IMR-90 (cell line): ENCODE results near the gene KLF12. TPM values are rescaled to one million over a fixed set of nuclear protein-coding genes. Genes with fewer than 3 reads are reported as not detected.

Source experiments
- ATAC-seq: fragments of 200-7000 bp; cut with Tn5 transposase; 2 replicates; pipeline ENCODE4 v1.9.1; 2020; ENCODE audit warnings: low read depth, mild to moderate bottlenecking, moderate library complexity
- BruUV-seq: library from RNA; stranded (reverse); fragments of 400-500 nt; replicated peaks from 2 replicates; lab custom pipeline; 2021; lab: Mats Ljungman, UMichigan
- CTCF ChIA-PET: fragments of 300-600 bp; formaldehyde crosslinking; extraction: SDS; loops from one replicate; lab custom pipeline; 2021; ENCODE audit warnings: antibody characterized with exemption; lab: Yijun Ruan, JAX
- POLR2A ChIA-PET: fragments of 300-600 bp; sonication (Branson Sonifier 250); formaldehyde crosslinking; loops from one replicate; lab custom pipeline; 2022; ENCODE audit warnings: antibody characterized with exemption; ENCODE audit not compliant: unreplicated experiment; lab: Charles Lee
- DNase-seq: peaks from one replicate; pipeline ENCODE4 v3.0.0; 2013
- H2AFZ ChIP-seq: replicated peaks from 2 replicates; pipeline ENCODE3; 2013; ENCODE audit warnings: low read length, mild to moderate bottlenecking; ENCODE audit not compliant: poor library complexity
- H2AK5ac ChIP-seq: 2 replicates; pipeline ENCODE4 v1.6.1; 2013; ENCODE audit warnings: low read depth, low read length, inconsistent platforms
- H2AK9ac ChIP-seq: replicated peaks from 2 replicates; pipeline ENCODE3; 2013; ENCODE audit warnings: mild to moderate bottlenecking, low read depth, low read length, moderate library complexity; ENCODE audit not compliant: poor library complexity
- H2BK120ac ChIP-seq: 2 replicates; pipeline ENCODE4 v1.6.1; 2013; ENCODE audit warnings: low read depth, low read length, inconsistent platforms
- H2BK15ac ChIP-seq: 3 replicates; pipeline ENCODE4 v1.6.1; 2013; ENCODE audit warnings: low read depth, low read length, inconsistent platforms
- H2BK20ac ChIP-seq: 2 replicates; pipeline ENCODE4 v1.6.1; 2013; ENCODE audit warnings: low read depth, mild to moderate bottlenecking, inconsistent platforms, low read length, moderate library complexity
- H2BK5ac ChIP-seq: 2 replicates; pipeline ENCODE4 v1.6.1; 2013; ENCODE audit warnings: mild to moderate bottlenecking, low read depth, low read length, inconsistent platforms; ENCODE audit not compliant: poor library complexity, severe bottlenecking
- H3K14ac ChIP-seq: replicated peaks from 2 replicates; pipeline ENCODE4 v1.6.1; 2013; ENCODE audit warnings: low read depth, low read length, inconsistent platforms
- H3K18ac ChIP-seq: 2 replicates; pipeline ENCODE4 v1.6.1; 2013; ENCODE audit warnings: low read depth, low read length, control low read depth
- H3K23ac ChIP-seq: 2 replicates; pipeline ENCODE4 v1.6.1; 2013; ENCODE audit warnings: low read depth, low read length, inconsistent platforms
- H3K27ac ChIP-seq: 2 replicates; pipeline ENCODE4 v1.5.1; 2013; ENCODE audit warnings: mild to moderate bottlenecking, control low read depth, low read length; ENCODE audit not compliant: insufficient read depth
- H3K27me3 ChIP-seq: 2 replicates; pipeline ENCODE4 v1.6.1; 2013; ENCODE audit warnings: low read length; ENCODE audit not compliant: control insufficient read depth, insufficient read depth
- H3K36me3 ChIP-seq: 2 replicates; pipeline ENCODE4 v1.6.1; 2013; ENCODE audit warnings: low read length, mixed read lengths; ENCODE audit not compliant: control insufficient read depth, insufficient read depth
- H3K4ac ChIP-seq: 2 replicates; pipeline ENCODE4 v1.6.1; 2013; ENCODE audit warnings: low read depth, low read length, inconsistent platforms
- H3K4me1 ChIP-seq: 2 replicates; pipeline ENCODE4 v1.6.1; 2013; ENCODE audit warnings: low read length, mixed read lengths; ENCODE audit not compliant: control insufficient read depth, insufficient read depth
- H3K4me2 ChIP-seq: 2 replicates; pipeline ENCODE4 v1.6.1; 2013; ENCODE audit warnings: low read depth, mild to moderate bottlenecking, control low read depth, low read length, moderate library complexity
- H3K4me3 ChIP-seq: 2 replicates; pipeline ENCODE4 v1.5.1; 2013; ENCODE audit warnings: low read depth, mild to moderate bottlenecking, control low read depth, low read length, moderate library complexity; ENCODE audit not compliant: insufficient read depth
- H3K56ac ChIP-seq: 2 replicates; pipeline ENCODE4 v1.6.1; 2013; ENCODE audit warnings: low read length, inconsistent platforms; ENCODE audit not compliant: insufficient read depth; ENCODE audit errors: extremely low read depth
- H3K79me1 ChIP-seq, 2 experiments: 2 replicates each; pipeline ENCODE4 v1.6.1; 2013; ENCODE audit warnings: low read length in 2 of 2, inconsistent platforms in 1 of 2, low read depth in 1 of 2
- H3K9ac ChIP-seq: 2 replicates; pipeline ENCODE4 v1.6.1; 2013; ENCODE audit warnings: low read depth, low read length, control low read depth
- H3K9me1 ChIP-seq: 2 replicates; pipeline ENCODE4 v1.6.1; 2013; ENCODE audit warnings: low read length, inconsistent platforms; ENCODE audit not compliant: insufficient read depth
- H3K9me3 ChIP-seq: 2 replicates; pipeline ENCODE4 v1.6.1; 2013; ENCODE audit warnings: low read length; ENCODE audit not compliant: control insufficient read depth, insufficient read depth
- H4K20me1 ChIP-seq: 2 replicates; pipeline ENCODE4 v1.6.1; 2013; ENCODE audit warnings: low read length, inconsistent platforms; ENCODE audit not compliant: insufficient read depth
- H4K5ac ChIP-seq: 2 replicates; pipeline ENCODE4 v1.6.1; 2013; ENCODE audit warnings: mild to moderate bottlenecking, low read depth, low read length, control low read depth
- H4K8ac ChIP-seq, 2 experiments: 2 replicates each; pipeline ENCODE4 v1.6.1; 2013; ENCODE audit warnings: low read depth in 2 of 2, low read length in 2 of 2, control low read depth in 1 of 2, inconsistent platforms in 1 of 2
- H4K91ac ChIP-seq: 2 replicates; pipeline ENCODE4 v1.6.1; 2013; ENCODE audit warnings: low read depth, low read length, inconsistent platforms; ENCODE audit not compliant: insufficient read depth
- BHLHE40 ChIP-seq: fragments of 150-350 bp; IDR thresholded peaks from 2 replicates; pipeline ENCODE4 v1.6.1; 2016; ENCODE audit warnings: mild to moderate bottlenecking, low read depth, low read length
- CHD1 ChIP-seq: IDR thresholded peaks from 2 replicates; pipeline ENCODE4 v1.6.1; 2012; ENCODE audit warnings: low read depth, low read length, improper control_type of control experiment
- FOS ChIP-seq: fragments of 150-350 bp; IDR thresholded peaks from 2 replicates; pipeline ENCODE4 v1.6.1; 2016; ENCODE audit warnings: low read depth, low read length
- MAZ ChIP-seq: IDR thresholded peaks from 2 replicates; pipeline ENCODE4 v1.6.1; 2012; ENCODE audit warnings: low read depth, mild to moderate bottlenecking, low read length, improper control_type of control experiment, moderate library complexity, borderline replicate concordance
- MXI1 ChIP-seq: IDR thresholded peaks from 2 replicates; pipeline ENCODE4 v1.6.1; 2012; ENCODE audit warnings: low read depth, mild to moderate bottlenecking, low read length, moderate library complexity, borderline replicate concordance
- NFE2L2 ChIP-seq: fragments of 150-350 bp; IDR thresholded peaks from 2 replicates; pipeline ENCODE4 v1.6.1; 2016; ENCODE audit warnings: low read depth, mild to moderate bottlenecking, low read length
- SMC3 ChIP-seq: fragments of 150-350 bp; IDR thresholded peaks from 2 replicates; pipeline ENCODE4 v1.6.1; 2016; ENCODE audit warnings: low read depth, mild to moderate bottlenecking, antibody characterized with exemption, low read length, moderate library complexity
- WGBS, 2 experiments: methylation state at CpG; one replicate each; pipeline versions ENCODE4 v1.1.5 to v1.1.7; 2013; ENCODE audit warnings: missing lambda C conversion rate in 2 of 2; ENCODE audit not compliant: insufficient read length in 1 of 2; ENCODE audit errors: extremely low coverage in 2 of 2; 5-methylcytosine and 5-hydroxymethylcytosine counted together
- dilution Hi-C: fragments of 300-500 bp; cut with HindIII; formaldehyde crosslinking; loops from one replicate; pipeline ENCODE4 v1.14.3; 2018; ENCODE audit warnings: low sequenced_read_pairs; ENCODE audit not compliant: unreplicated experiment
- in situ Hi-C: fragments of 300-500 bp; cut with MboI; formaldehyde crosslinking; loops from 3 replicates; pipeline ENCODE4 v1.14.3; 2019; ENCODE audit warnings: low sequenced_read_pairs, inconsistent platforms, mixed read lengths
- intact Hi-C: fragments of 100-400 bp; cut with micrococcal nuclease; formaldehyde crosslinking; loops from 2 replicates; pipeline ENCODE4 v1.10.0; 2022
- polyA plus RNA-seq, 3 experiments: library from polyadenylated mRNA; depleted of rRNA; stranded (reverse); fragments of >200 nt; gene quantifications; 2 replicates each; pipeline ENCODE4 v1.2.3, GENCODE V29; 2012; ENCODE audit warnings: low replicate concordance in 1 of 3
- total RNA-seq: library from RNA; depleted of rRNA; stranded (reverse); fragments of >200 nt; gene quantifications from 2 replicates; pipeline ENCODE4 v1.2.3, GENCODE V29; 2012
- TF ChIP-seq, protein P1 (sequence below): fragments of 150-350 bp; IDR thresholded peaks from 2 replicates; pipeline ENCODE4 v1.6.1; 2016; ENCODE audit warnings: low read depth, mild to moderate bottlenecking, low read length, moderate library complexity, borderline replicate concordance
- TF ChIP-seq, protein P2 (sequence below): fragments of 150-350 bp; IDR thresholded peaks from 2 replicates; pipeline ENCODE4 v1.6.1; 2017; ENCODE audit warnings: mild to moderate bottlenecking, antibody characterized with exemption, low read length, low read depth
- TF ChIP-seq, protein P3 (sequence below): conservative IDR thresholded peaks from 2 replicates; pipeline ENCODE4 v1.5.1; 2012; ENCODE audit warnings: mild to moderate bottlenecking, low read depth, low read length, improper control_type of control experiment

KLF12 gene
- total and polyA plus RNA-seq, 2 of the 4 experiments (the other 2 are of a cell fraction), result 8.8 to 44.8 TPM

DNA sequence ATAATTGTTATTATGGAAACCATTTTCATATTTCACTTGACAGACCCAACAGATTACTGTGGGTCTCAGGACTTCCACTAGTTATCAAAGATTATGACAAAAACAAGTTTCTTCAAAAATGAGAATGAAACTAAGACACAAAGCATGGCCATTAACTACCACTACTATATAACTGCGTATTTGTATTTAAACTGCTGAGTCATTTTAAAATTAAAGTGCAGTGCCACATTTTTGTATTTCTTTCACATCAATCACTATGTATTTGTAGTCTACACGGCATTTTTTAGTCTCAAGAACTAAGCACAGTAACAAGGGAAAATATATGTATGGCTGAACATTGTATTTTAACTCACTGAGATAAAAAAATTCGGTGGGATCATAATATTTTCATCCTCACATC lies 10.1 kb upstream of the KLF12 start (continued):
- TF ChIP-seq MAZ (no peak), FOS (no peak)

DNA sequence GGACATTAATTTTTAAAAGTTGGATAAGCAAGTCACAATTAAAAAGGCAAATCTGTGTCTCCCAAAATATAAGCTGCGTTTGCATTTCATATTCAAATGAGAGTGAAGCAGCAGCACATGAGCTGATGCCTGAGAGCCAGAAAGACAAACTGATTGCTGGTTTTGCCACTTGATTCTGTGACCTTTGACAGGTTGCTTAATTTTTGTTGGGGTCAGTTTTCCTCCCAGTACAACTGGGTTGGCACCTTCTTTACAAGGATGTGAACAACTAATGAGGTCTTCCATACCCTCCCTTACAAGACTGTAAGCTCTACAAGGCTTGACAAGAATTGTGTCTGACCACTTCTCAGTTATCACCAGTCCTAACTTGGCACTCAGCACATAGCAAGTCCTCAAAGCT lies 8.1 kb upstream of the KLF12 start:
- Histone ChIP-seq H3K14ac (no peak overlapping the region), H3K27ac (no peak overlapping the region), H3K4me3 (no peak overlapping the region), H3K9me3 (no peaks in the 10 kb centered on the region), H4K91ac (no peak overlapping the region), H3K4me1 (no peaks in the 10 kb centered on the region; the same call in 1 of the 2 replicates), H4K20me1 (no peaks in the 10 kb centered on the region), H3K36me3 (no peaks in the 10 kb centered on the region), H3K79me1 (no peaks in the 10 kb centered on the region), H2AK9ac (no peak overlapping the region), H3K9me1 (no peaks in the 10 kb centered on the region; the same call in 1 of the 2 replicates), H3K18ac (no peak overlapping the region), H3K56ac (no peak overlapping the region), H4K5ac (no peak overlapping the region), H3K4ac (no peak overlapping the region), H3K4me2 (no peak overlapping the region), H2BK20ac (no peak overlapping the region), H4K8ac (no peak overlapping the region), H3K27me3 (no peaks in the 10 kb centered on the region), H2AFZ (no peak overlapping the region), H3K9ac (no peak overlapping the region), H2BK120ac (no peak overlapping the region), H2BK5ac (no peak overlapping the region), H2BK15ac (no peak overlapping the region), H2AK5ac (no peak overlapping the region), H3K23ac (no peak overlapping the region)
- WGBS, 2 experiments, result 100% methylated on average over 1 of the region's 1 CpG; no CpG with 5 or more reads in 1 of the 2 experiments
- ATAC-seq, result no peak
- BruUV-seq, result no TSS peak
- in situ Hi-C loops, result loop anchor here (25.0 kb wide), 1 partner anchor 1070 kb away; no protein-coding TSS in a partner anchor
- ChIA-PET CTCF (interaction anchor here (0.6 kb wide), 1 partner anchor 12 kb away, joined by 3 read pairs; no protein-coding TSS in a partner anchor), POLR2A (no interaction called here)
- no peak for DNase-seq
- dilution Hi-C loops, result no loop called here
- TF ChIP-seq MXI1 (no peak), FOS (no peak), CHD1 (no peak), NFE2L2 (no peak), BHLHE40 (no peak), SMC3 (no peak)
- TF ChIP-seq, protein P1, sequence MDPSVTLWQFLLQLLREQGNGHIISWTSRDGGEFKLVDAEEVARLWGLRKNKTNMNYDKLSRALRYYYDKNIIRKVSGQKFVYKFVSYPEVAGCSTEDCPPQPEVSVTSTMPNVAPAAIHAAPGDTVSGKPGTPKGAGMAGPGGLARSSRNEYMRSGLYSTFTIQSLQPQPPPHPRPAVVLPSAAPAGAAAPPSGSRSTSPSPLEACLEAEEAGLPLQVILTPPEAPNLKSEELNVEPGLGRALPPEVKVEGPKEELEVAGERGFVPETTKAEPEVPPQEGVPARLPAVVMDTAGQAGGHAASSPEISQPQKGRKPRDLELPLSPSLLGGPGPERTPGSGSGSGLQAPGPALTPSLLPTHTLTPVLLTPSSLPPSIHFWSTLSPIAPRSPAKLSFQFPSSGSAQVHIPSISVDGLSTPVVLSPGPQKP, result no peak
- TF ChIP-seq, protein P2, sequence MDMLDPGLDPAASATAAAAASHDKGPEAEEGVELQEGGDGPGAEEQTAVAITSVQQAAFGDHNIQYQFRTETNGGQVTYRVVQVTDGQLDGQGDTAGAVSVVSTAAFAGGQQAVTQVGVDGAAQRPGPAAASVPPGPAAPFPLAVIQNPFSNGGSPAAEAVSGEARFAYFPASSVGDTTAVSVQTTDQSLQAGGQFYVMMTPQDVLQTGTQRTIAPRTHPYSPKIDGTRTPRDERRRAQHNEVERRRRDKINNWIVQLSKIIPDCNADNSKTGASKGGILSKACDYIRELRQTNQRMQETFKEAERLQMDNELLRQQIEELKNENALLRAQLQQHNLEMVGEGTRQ, result no peak
- TF ChIP-seq, protein P3, sequence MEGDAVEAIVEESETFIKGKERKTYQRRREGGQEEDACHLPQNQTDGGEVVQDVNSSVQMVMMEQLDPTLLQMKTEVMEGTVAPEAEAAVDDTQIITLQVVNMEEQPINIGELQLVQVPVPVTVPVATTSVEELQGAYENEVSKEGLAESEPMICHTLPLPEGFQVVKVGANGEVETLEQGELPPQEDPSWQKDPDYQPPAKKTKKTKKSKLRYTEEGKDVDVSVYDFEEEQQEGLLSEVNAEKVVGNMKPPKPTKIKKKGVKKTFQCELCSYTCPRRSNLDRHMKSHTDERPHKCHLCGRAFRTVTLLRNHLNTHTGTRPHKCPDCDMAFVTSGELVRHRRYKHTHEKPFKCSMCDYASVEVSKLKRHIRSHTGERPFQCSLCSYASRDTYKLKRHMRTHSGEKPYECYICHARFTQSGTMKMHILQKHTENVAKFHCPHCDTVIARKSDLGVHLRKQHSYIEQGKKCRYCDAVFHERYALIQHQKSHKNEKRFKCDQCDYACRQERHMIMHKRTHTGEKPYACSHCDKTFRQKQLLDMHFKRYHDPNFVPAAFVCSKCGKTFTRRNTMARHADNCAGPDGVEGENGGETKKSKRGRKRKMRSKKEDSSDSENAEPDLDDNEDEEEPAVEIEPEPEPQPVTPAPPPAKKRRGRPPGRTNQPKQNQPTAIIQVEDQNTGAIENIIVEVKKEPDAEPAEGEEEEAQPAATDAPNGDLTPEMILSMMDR, result no peak
- intact Hi-C loops, result no loop called here
